Activated T-cell treated with anti-CD3 and anti-CD28 coated beads, Interleukin-2, amount 50 U/mL, for 4 hours (primary cell): ENCODE data around the gene TC2N. TPM values are rescaled to one million over a fixed set of nuclear protein-coding genes. Genes with fewer than 3 reads are reported as not detected.
"Not testable (repeated sequence)": the region's sequence is repeated elsewhere in the genome, so short reads cannot be mapped to it uniquely, and the experiment has no call there.

Experiments
- ATAC-seq, 2 donors: fragments of 200-7000 bp; cut with Tn5 transposase; one replicate each; pipeline ENCODE4 v1.10.0; 2021
- DNase-seq: peaks from one replicate; pipeline ENCODE4 v3.0.0-alpha.2; 2020
- H3K27me3 Mint-ChIP-seq: one replicate; pipeline ENCODE4 v1.8.0; 2021; ENCODE audit warnings: low read depth, mixed read lengths
- H3K36me3 Mint-ChIP-seq: one replicate; pipeline ENCODE4 v1.8.0; 2022; ENCODE audit warnings: mixed read lengths; ENCODE audit not compliant: insufficient read depth
- H3K4me1 Mint-ChIP-seq: one replicate; pipeline ENCODE4 v1.8.0; 2021; ENCODE audit warnings: low read depth, mixed read lengths
- H3K4me3 Mint-ChIP-seq: one replicate; pipeline ENCODE4 v1.8.0; 2021; ENCODE audit warnings: mild to moderate bottlenecking, moderate library complexity, mixed read lengths
- H3K9me3 Mint-ChIP-seq: one replicate; pipeline ENCODE4 v1.8.0; 2021; ENCODE audit warnings: mixed read lengths
- total RNA-seq, 3 donors: library from RNA; stranded (reverse); gene quantifications; one replicate each; pipeline ENCODE4 v1.2.1, GENCODE V29; 2021

Gene TC2N
- total RNA-seq, 3 donors from 2014 or later, result 9.4 to 12.9 (median 10.7) TPM

GRCh38 chr14:91882776-91883175, 15.4 kb upstream of the TC2N start:
- H3K9me3 Mint-ChIP-seq, result no peaks in the 10 kb centered on the region
- H3K27me3 Mint-ChIP-seq, result no peaks in the 10 kb centered on the region
- no peak for ATAC-seq
- no peaks in the 10 kb centered on the region for H3K36me3 Mint-ChIP-seq
- DNase-seq, result no peak
- H3K4me1 Mint-ChIP-seq, result peaks cover 28% of the 10 kb centered on the region
- H3K4me3 Mint-ChIP-seq, result no peak overlapping the region

GRCh38 chr14:91882369-91882768, 15.0 kb upstream of the TC2N start:
- Mint-ChIP-seq H3K4me1 (peaks cover 32% of the 10 kb centered on the region), H3K36me3 (no peaks in the 10 kb centered on the region), H3K4me3 (no peak overlapping the region), H3K9me3 (no peaks in the 10 kb centered on the region), H3K27me3 (no peaks in the 10 kb centered on the region)
- ATAC-seq, result no peak
- no peak for DNase-seq

DNA sequence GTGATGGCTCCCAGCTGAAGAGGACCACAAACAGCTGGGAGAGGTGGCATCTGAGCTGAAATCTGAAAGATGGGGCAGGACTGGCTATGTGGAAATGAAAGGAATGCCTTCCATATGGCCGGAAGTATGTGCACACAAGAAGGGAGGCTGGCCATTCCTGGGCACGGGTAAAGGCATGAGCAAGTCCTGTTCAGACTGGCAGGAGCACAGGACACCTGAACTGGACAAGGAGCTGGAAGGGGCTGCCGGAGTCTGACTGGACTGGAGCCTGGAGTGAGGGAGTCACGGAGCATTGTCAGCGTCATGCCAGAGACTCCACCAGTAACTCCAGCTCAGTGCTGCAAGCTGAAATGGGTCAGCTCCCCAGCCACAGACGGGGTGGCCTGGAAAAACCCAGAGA, 11.9 kb upstream of the TC2N start:
- H3K27me3 Mint-ChIP-seq, result no peaks in the 10 kb centered on the region
- H3K4me1 Mint-ChIP-seq, result peaks cover 61% of the 10 kb centered on the region
- ATAC-seq, result no peak
- no peak overlapping the region for H3K4me3 Mint-ChIP-seq
- no peak for DNase-seq
- H3K9me3 Mint-ChIP-seq, result no peaks in the 10 kb centered on the region
- H3K36me3 Mint-ChIP-seq, result no peaks in the 10 kb centered on the region

DNA sequence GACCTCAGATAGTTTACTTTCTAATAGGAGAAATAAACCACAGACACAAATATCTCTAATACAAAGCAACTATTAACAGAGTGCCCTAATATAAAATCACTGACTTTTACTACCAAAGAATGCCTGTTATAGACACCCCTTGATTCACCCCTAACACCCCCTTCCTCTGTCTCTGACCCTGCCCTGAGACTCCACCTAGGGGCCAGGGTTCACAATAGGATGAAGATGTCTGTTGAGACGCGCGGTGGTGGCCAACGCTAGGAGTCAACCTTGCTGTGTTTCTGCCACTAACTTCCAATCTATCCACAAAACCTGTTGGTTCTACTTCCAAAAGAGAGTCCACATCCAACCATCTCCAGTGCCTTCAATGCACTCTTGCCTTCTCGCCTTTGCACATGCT, 10.9 kb upstream of the TC2N start:
- no peaks in the 10 kb centered on the region for H3K27me3 Mint-ChIP-seq
- H3K36me3 Mint-ChIP-seq, result no peaks in the 10 kb centered on the region
- ATAC-seq, result no peak
- H3K4me1 Mint-ChIP-seq, result peaks cover 70% of the 10 kb centered on the region
- DNase-seq, result no peak
- H3K9me3 Mint-ChIP-seq, result no peaks in the 10 kb centered on the region
- H3K4me3 Mint-ChIP-seq, result no peak overlapping the region

DNA sequence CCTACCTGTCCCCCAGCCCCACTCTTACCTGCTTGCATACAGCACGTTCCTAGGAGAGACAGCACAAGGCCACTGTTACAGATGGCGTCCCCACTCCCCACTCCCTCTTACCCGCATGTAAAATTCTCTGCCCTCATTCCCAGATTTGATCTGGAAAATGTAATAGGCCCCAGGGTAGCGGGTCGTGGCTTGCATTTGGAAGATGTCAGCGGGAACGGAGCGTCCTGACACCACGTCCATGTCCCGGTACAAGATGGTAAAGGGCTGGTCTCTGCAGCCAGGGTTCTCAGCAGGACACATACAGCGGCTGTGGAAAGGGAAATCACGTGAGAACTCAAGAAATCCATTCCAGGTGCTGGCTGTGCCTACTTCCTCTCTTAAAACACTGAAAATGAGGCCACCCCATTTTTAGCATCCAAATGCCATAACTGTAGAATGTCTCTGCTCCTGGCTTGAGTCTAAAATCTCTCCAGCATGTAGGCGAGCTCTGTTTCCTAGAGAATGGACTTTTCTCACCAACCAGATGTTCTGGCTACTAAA, 10.1 kb upstream of the TC2N start:
- Mint-ChIP-seq H3K4me1 (peaks cover 79% of the 10 kb centered on the region), H3K36me3 (no peaks in the 10 kb centered on the region), H3K4me3 (no peak overlapping the region), H3K27me3 (no peaks in the 10 kb centered on the region), H3K9me3 (no peaks in the 10 kb centered on the region)
- ATAC-seq (no peak), DNase-seq (no peak)

GRCh38 chr14:91876492-91876891, 9.2 kb upstream of the TC2N start:
- no peak overlapping the region for H3K4me3 Mint-ChIP-seq
- ATAC-seq (no peak), DNase-seq (no peak)
- H3K9me3 Mint-ChIP-seq, result no peaks in the 10 kb centered on the region
- H3K27me3 Mint-ChIP-seq, result no peaks in the 10 kb centered on the region
- H3K4me1 Mint-ChIP-seq, result peaks cover 87% of the 10 kb centered on the region
- H3K36me3 Mint-ChIP-seq, result no peaks in the 10 kb centered on the region

GRCh38 chr14:91875525-91876286, 8.4 kb upstream of the TC2N start:
- H3K4me1 Mint-ChIP-seq, result peaks cover 87% of the 10 kb centered on the region
- DNase-seq (no peak), ATAC-seq (no peak)
- no peaks in the 10 kb centered on the region for H3K36me3 Mint-ChIP-seq
- no peak overlapping the region for H3K4me3 Mint-ChIP-seq
- H3K9me3 Mint-ChIP-seq, result no peaks in the 10 kb centered on the region
- H3K27me3 Mint-ChIP-seq, result no peaks in the 10 kb centered on the region

GRCh38 chr14:91873471-91874415, 6.4 kb upstream of the TC2N start:
- peaks cover 92% of the 10 kb centered on the region for H3K4me1 Mint-ChIP-seq
- H3K9me3 Mint-ChIP-seq, result no peaks in the 10 kb centered on the region
- no peaks in the 10 kb centered on the region for H3K27me3 Mint-ChIP-seq
- H3K4me3 Mint-ChIP-seq, result peak overlapping the region; percentile 63
- DNase-seq (peak; percentile 54), ATAC-seq (peak; percentile 78 to 80)
- H3K36me3 Mint-ChIP-seq, result no peaks in the 10 kb centered on the region

DNA sequence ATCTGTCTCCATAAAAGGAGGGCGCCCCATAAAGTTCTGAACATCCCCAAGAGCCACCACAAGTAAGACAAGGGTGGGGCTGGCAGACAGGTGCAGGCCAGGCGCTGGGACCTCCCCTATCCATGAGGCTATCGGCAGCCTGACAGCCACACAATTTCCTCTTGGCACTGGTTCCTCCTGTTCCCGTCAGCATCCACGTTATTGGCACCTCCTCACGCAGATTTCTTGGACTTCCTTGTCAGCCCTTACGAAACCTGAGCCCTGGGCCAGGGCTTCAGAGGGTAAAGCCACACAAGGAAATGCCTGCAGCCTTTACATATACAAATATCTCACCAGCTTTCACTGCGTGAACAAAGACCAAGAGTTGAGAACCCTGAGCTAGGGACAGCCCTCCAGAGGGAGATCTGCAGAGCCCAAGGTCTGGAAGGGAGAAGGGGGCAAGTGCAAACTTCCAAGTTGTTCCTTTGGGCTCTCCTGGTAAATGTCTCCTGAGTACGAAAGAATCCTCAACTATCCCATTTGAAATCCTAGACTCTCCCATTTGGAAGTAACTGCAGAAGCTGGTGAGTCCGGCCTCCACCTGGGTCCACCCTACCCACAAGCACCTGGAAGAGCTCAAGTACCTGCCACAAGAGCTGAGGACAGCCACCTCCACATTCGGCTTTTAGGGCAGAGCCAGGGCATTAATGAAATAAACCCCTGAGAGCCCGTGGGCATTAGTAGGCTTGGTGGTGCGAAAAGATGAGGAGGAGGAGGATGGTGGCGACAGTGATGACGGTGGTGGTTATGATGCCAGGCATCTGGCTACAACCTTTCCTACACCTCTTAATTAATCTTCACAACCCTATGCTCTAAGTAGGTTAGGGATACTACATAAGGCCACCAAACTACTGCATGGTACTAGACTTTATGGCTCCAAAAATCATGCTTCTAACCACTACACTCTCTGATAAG, 5.5 kb upstream of the TC2N start:
- Mint-ChIP-seq H3K4me3 (peak overlapping the region; percentile 63), H3K9me3 (no peaks in the 10 kb centered on the region), H3K36me3 (no peaks in the 10 kb centered on the region), H3K27me3 (no peaks in the 10 kb centered on the region), H3K4me1 (peaks cover 96% of the 10 kb centered on the region)
- no peak for DNase-seq
- no peak for ATAC-seq

GRCh38 chr14:91872011-91872501, 4.7 kb upstream of the TC2N start:
- Mint-ChIP-seq H3K27me3 (no peaks in the 10 kb centered on the region), H3K9me3 (no peaks in the 10 kb centered on the region), H3K36me3 (no peaks in the 10 kb centered on the region), H3K4me1 (peaks cover 97% of the 10 kb centered on the region), H3K4me3 (peak overlapping the region; percentile 63)
- ATAC-seq (peak in 1 of 2 donors; percentile 12), DNase-seq (peak; percentile 53)

DNA sequence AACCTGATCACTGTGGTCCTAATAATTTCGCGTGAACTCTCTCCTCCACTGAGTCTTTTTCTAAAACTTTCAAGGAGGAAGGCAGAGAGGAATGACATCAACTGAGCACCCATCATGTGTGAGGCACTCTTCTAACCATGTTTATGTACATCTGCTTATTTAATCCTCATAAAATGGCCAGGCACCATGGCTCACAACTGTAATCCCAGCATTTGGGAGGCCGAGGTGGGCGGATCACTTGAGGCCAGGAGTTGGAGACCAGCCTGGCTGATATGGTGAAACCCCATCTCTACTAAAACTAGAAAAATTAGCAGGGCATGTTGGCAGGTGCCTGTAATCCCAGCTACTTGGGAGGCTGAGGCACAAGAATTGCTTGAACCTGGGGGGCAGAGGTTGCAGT, 4.1 kb upstream of the TC2N start:
- not testable (repeated sequence) for ATAC-seq, H3K36me3 Mint-ChIP-seq, H3K27me3 Mint-ChIP-seq, H3K9me3 Mint-ChIP-seq, H3K4me3 Mint-ChIP-seq, DNase-seq
- H3K4me1 Mint-ChIP-seq, result peaks cover 97% of the 10 kb centered on the region

- Mint-ChIP-seq H3K27me3 (no peaks in the 10 kb centered on the region), H3K9me3 (no peaks in the 10 kb centered on the region), H3K4me1 (peaks cover 98% of the 10 kb centered on the region), H3K4me3 (peak overlapping the region; percentile 75), H3K36me3 (no peaks in the 10 kb centered on the region)
- ATAC-seq (no peak), DNase-seq (no peak)
Measured at GRCh38 chr14:91870890-91871289, 3.6 kb upstream of the TC2N start.

DNA sequence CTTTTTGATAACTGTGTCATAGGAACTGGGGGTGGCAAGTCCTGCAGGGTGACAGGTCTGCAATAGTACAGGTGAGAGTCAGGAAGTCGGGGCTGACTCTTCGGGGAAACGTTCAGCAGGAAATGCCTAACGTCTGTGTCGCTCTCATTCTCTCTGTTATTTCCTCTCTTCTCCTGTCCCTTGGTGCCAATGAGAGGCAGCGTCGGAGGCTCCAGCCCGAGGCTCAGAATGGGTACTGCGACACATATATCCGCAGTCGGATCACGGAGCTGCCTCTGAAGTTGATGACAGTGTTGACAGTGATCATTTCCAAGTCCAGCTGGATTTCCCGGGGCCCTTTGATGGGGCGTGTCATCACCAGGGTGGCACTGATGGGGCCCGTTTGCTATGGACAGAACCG, 2.7 kb upstream of the TC2N start:
- no peaks in the 10 kb centered on the region for H3K9me3 Mint-ChIP-seq

More for the DNA sequence above, 2.7 kb upstream of the TC2N start:
- H3K4me3 Mint-ChIP-seq, result peak overlapping the region; percentile 75
- H3K4me1 Mint-ChIP-seq, result peaks cover 94% of the 10 kb centered on the region
- peak; percentile 40 to 44 for ATAC-seq
- no peaks in the 10 kb centered on the region for H3K27me3 Mint-ChIP-seq
- peak; percentile 60 for DNase-seq
- no peaks in the 10 kb centered on the region for H3K36me3 Mint-ChIP-seq
